GM12878 (cell line): ENCODE results near the gene SHQ1. TPM values are rescaled to one million over a fixed set of nuclear protein-coding genes. Genes with fewer than 3 reads are reported as not detected.
"Not testable (repeated sequence)": the region's sequence is repeated elsewhere in the genome, so short reads cannot be mapped to it uniquely, and the experiment has no call there.

Experiments used
- ATAC-seq: fragments of 200-7000 bp; cut with Tn5 transposase; 3 replicates; pipeline ENCODE4 v1.9.1; 2020; ENCODE audit warnings: mild to moderate bottlenecking, moderate library complexity
- BruUV-seq: library from RNA; stranded (reverse); fragments of 400-500 nt; replicated peaks from 2 replicates; lab custom pipeline; 2021; lab: Mats Ljungman, UMichigan
- CTCF ChIA-PET: fragments of 300-600 bp; sonication (Branson Sonifier 250); formaldehyde crosslinking; extraction: SDS; loops from one replicate; lab custom pipeline; 2021; ENCODE audit warnings: inconsistent platforms; lab: Yijun Ruan, JAX
- POLR2A ChIA-PET: fragments of 350-600 bp; formaldehyde crosslinking; extraction: SDS; loops from one replicate; lab custom pipeline; 2021; ENCODE audit warnings: inconsistent platforms; lab: Charles Lee
- RAD21 ChIA-PET: fragments of 300-600 bp; sonication (Branson Sonifier 250); formaldehyde crosslinking; loops from one replicate; lab custom pipeline; 2023; ENCODE audit warnings: antibody characterized with exemption; ENCODE audit not compliant: unreplicated experiment; lab: Charles Lee
- SMC1A ChIA-PET: fragments of 300-600 bp; sonication (Branson Sonifier 250); formaldehyde crosslinking; loops from one replicate; lab custom pipeline; 2023; ENCODE audit not compliant: unreplicated experiment, uncharacterized antibody; lab: Charles Lee
- DNase-seq: peaks from one replicate; pipeline ENCODE4 v3.0.0-alpha.2; 2011; ENCODE audit warnings: low read depth, low spot score
- FAIRE-seq: peaks from 3 replicates; lab custom pipeline; 2011; peaks lifted over from hg19 to GRCh38; lab: Jason Lieb, UNC
- H2AFZ ChIP-seq: 2 replicates; pipeline ENCODE4 v1.6.0; 2011; ENCODE audit warnings: low read depth, low read length, control low read depth; ENCODE audit not compliant: control insufficient read depth
- H3K27ac ChIP-seq: 2 replicates; pipeline ENCODE4 v1.5.1; 2011; ENCODE audit warnings: control low read depth; ENCODE audit not compliant: control insufficient read depth, insufficient read depth
- H3K27me3 ChIP-seq, 2 experiments: replicated peaks in 1 of 2; 2 replicates each; pipeline versions ENCODE4 v1.6.0 to v1.6.1; 2011; ENCODE audit warnings: low read length in 1 of 2; ENCODE audit not compliant: control insufficient read depth in 2 of 2, insufficient read depth in 2 of 2
- H3K36me3 ChIP-seq, 2 experiments: 2 replicates each; pipeline ENCODE4 v1.5.1; 2011; ENCODE audit warnings: low read length in 1 of 2; ENCODE audit not compliant: control insufficient read depth in 2 of 2, insufficient read depth in 2 of 2
- H3K4me1 ChIP-seq: 2 replicates; pipeline ENCODE4 v1.6.1; 2011; ENCODE audit warnings: mild to moderate bottlenecking, low read length, moderate library complexity, mixed read lengths; ENCODE audit not compliant: control insufficient read depth, insufficient read depth
- H3K4me2 ChIP-seq: 2 replicates; pipeline ENCODE4 v1.6.0; 2011; ENCODE audit warnings: control low read depth; ENCODE audit not compliant: control insufficient read depth, insufficient read depth
- H3K4me3 ChIP-seq: fragments of 200-600 bp; sonication (generic); 2 replicates; pipeline ENCODE4 v1.5.1; 2016
- H3K79me2 ChIP-seq: 2 replicates; pipeline ENCODE4 v1.6.0; 2011; ENCODE audit warnings: low read length; ENCODE audit not compliant: control insufficient read depth, insufficient read depth
- H3K9ac ChIP-seq: 2 replicates; pipeline ENCODE4 v1.8.0; 2011; ENCODE audit warnings: low read length, control low read depth, mixed read lengths; ENCODE audit not compliant: control insufficient read depth, insufficient read depth
- H3K9me3 ChIP-seq: replicated peaks from 3 replicates; pipeline ENCODE4 v1.5.1; 2011; ENCODE audit warnings: mild to moderate bottlenecking, low read length; ENCODE audit not compliant: control insufficient read depth, insufficient read depth
- H4K20me1 ChIP-seq: 2 replicates; pipeline ENCODE4 v1.6.0; 2011; ENCODE audit not compliant: control insufficient read depth, insufficient read depth
- ZBTB4 ChIP-seq: fragments of 450-650 bp; formaldehyde crosslinking; IDR thresholded peaks from 2 replicates; pipeline ENCODE4 v1.4.0; 2022; ENCODE audit warnings: mild to moderate bottlenecking, moderate library complexity
- WGBS: methylation state at CpG from one replicate; pipeline ENCODE4 v1.1.6; 2016; ENCODE audit warnings: low lambda C conversion rate; ENCODE audit not compliant: insufficient replicate concordance, insufficient coverage; ENCODE audit errors: missing lambda C conversion rate; 5-methylcytosine and 5-hydroxymethylcytosine counted together
- in situ Hi-C: fragments of 300-500 bp; cut with MboI; formaldehyde crosslinking; loops from 9 replicates; pipeline ENCODE4 v1.14.3; 2018; ENCODE audit warnings: mixed read lengths
- intact Hi-C: fragments of 100-400 bp; cut with micrococcal nuclease; formaldehyde crosslinking; loops from one replicate; pipeline ENCODE4 v1.14.2; 2022; ENCODE audit not compliant: unreplicated experiment
- polyA plus RNA-seq, 11 experiments: library from polyadenylated mRNA; depleted of rRNA in 4 of 11; unstranded in 6 of 11; stranded (reverse) in 5 of 11; fragments of >200 nt; fragmentation: Nextera tagmentation in 4 of 11; fragmentation: Illumina TruSeq in 1 of 11; extraction: Ambion mirVana in 4 of 11; extraction: Trizol in 1 of 11; gene quantifications; 1 replicate in 1 of 11; 2 replicates in 10 of 11; pipeline versions ENCODE4 v1.2.1 to v1.2.3, GENCODE V29; 2011 to 2016; ENCODE audit warnings: inconsistent platforms in 2 of 11, missing spikeins in 2 of 11, low read depth in 1 of 11
- total RNA-seq, 4 experiments: library from RNA; depleted of rRNA in 3 of 4; stranded (reverse); fragments of >200 nt in 3 of 4; fragmentation: Illumina TruSeq in 1 of 4; extraction: Trizol in 1 of 4; gene quantifications; 2 replicates each; pipeline versions ENCODE4 v1.2.1 to v1.2.3, GENCODE V29; 2013 to 2021

Gene SHQ1
- total and polyA plus RNA-seq, 10 of the 15 experiments (the other 5 are each of a cell fraction or from before 2014, with no cell fraction given), result 12.6 to 51.7 (median 24.5) TPM

GRCh38 chr3:72733676-72734075 lies 114.6 kb downstream of the SHQ1 start (continued):
- no peak for TF ChIP-seq ZBTB4 (CRISPR knock-in tag)
- TF ChIP-seq, all 136 proteins: peak for 0

- FAIRE-seq, CTCF ChIA-PET, BruUV-seq, DNase-seq, H2AFZ ChIP-seq, H3K27me3 ChIP-seq, POLR2A ChIA-PET, H4K20me1 ChIP-seq, RAD21 ChIA-PET, intact Hi-C loops, H3K4me2 ChIP-seq, ATAC-seq, H3K4me1 ChIP-seq, H3K9ac ChIP-seq, H3K9me3 ChIP-seq, H3K79me2 ChIP-seq, in situ Hi-C loops, H3K4me3 ChIP-seq, H3K27ac ChIP-seq, H3K36me3 ChIP-seq: not testable (repeated sequence)
- WGBS, result 50% methylated on average over 5 of the region's 6 CpGs
- SMC1A ChIA-PET, result interaction anchor here (0.6 kb wide), 1 partner anchor 508 kb away, joined by 3 read pairs; no protein-coding TSS in a partner anchor
These were observed 115.4 kb downstream of the SHQ1 start for GRCh38 chr3:72732666-72733345.
